A673 (cell line): ENCODE results near the gene ODAPH.
"Not testable (repeated sequence)": the region's sequence is repeated elsewhere in the genome, so short reads cannot be mapped to it uniquely, and the experiment has no call there.

ENCODE experiments used
- EZH2 ChIP-seq: fragments of 200-600 bp; sonication (generic); IDR thresholded peaks from 2 replicates; pipeline ENCODE4 v1.6.1; 2017; ENCODE audit warnings: borderline replicate concordance, low read depth, mild to moderate bottlenecking, mixed read lengths, antibody characterized with exemption, low read length; ENCODE audit not compliant: poor library complexity, severe bottlenecking
- TF ChIP-seq, protein P1 (sequence below): fragments of 300-800, 200-600 bp; sonication (generic); conservative IDR thresholded peaks from 2 replicates; pipeline ENCODE4 v1.5.1; 2017; ENCODE audit warnings: low read depth, mild to moderate bottlenecking, antibody characterized with exemption, low read length, moderate library complexity, mixed read lengths

DNA sequence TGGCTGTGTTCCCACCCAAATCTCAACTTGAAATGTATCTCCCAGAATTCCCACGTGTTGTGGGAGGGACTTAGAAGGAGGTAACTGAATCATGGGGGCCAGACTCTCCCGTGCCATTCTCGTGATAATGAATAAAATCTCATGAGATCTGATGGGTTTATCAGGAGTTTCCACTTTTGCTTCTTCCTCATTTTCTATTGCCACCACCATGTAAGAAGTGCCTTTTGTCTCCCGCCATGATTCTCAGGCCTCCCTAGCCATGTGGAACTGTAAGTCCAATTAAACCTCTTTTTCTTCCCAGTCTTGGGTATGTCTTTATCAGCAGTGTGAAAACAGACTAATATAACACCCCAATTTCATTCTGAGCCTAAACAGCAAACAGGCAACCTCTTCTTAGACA lies 46.3 kb upstream of the ODAPH start:
- TF ChIP-seq, protein P1, sequence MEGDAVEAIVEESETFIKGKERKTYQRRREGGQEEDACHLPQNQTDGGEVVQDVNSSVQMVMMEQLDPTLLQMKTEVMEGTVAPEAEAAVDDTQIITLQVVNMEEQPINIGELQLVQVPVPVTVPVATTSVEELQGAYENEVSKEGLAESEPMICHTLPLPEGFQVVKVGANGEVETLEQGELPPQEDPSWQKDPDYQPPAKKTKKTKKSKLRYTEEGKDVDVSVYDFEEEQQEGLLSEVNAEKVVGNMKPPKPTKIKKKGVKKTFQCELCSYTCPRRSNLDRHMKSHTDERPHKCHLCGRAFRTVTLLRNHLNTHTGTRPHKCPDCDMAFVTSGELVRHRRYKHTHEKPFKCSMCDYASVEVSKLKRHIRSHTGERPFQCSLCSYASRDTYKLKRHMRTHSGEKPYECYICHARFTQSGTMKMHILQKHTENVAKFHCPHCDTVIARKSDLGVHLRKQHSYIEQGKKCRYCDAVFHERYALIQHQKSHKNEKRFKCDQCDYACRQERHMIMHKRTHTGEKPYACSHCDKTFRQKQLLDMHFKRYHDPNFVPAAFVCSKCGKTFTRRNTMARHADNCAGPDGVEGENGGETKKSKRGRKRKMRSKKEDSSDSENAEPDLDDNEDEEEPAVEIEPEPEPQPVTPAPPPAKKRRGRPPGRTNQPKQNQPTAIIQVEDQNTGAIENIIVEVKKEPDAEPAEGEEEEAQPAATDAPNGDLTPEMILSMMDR, result not testable (repeated sequence)
- not testable (repeated sequence) for TF ChIP-seq EZH2
